SK-N-SH (cell line): ENCODE measurements around the gene CEACAM19. TPM values are rescaled to one million over a fixed set of nuclear protein-coding genes. Genes with fewer than 3 reads are reported as not detected.
"Not testable (repeated sequence)": the region's sequence is repeated elsewhere in the genome, so short reads cannot be mapped to it uniquely, and the experiment has no call there.

Experiments
- CTCF ChIA-PET: fragments of 300-600, 350-600 bp; formaldehyde crosslinking; extraction: SDS; loops from one replicate; lab custom pipeline; 2021; lab: Yijun Ruan, JAX
- POLR2A ChIA-PET: fragments of 350-600 bp; sonication (Branson Sonifier 250); formaldehyde crosslinking; extraction: SDS; loops from one replicate; lab custom pipeline; 2020; ENCODE audit warnings: antibody characterized with exemption, inconsistent platforms; lab: Yijun Ruan, JAX
- DNase-seq: peaks from one replicate; pipeline ENCODE4 v3.0.0; 2012
- H2AFZ ChIP-seq: fragments of 200-600 bp; sonication (generic); 2 replicates; pipeline ENCODE4 v1.8.1; 2016; ENCODE audit warnings: antibody characterized with exemption, mild to moderate bottlenecking, low read depth
- H3F3A ChIP-seq: fragments of 200-600 bp; sonication (generic); replicated peaks from 2 replicates; pipeline ENCODE3; 2016; ENCODE audit warnings: antibody characterized with exemption, mild to moderate bottlenecking; ENCODE audit not compliant: insufficient read depth
- H3K27ac ChIP-seq, 2 experiments: fragments of 200-500 bp in 1 of 2; fragments of 200-600 bp in 1 of 2; sonication (Bioruptor generic) in 1 of 2; sonication (generic), shearing (Covaris generic) in 1 of 2; 2 replicates each; pipeline versions ENCODE4 v1.5.1 to v1.6.1; 2014 to 2016; ENCODE audit warnings: low read depth in 2 of 2, inconsistent platforms in 1 of 2, low read length in 1 of 2, mild to moderate bottlenecking in 1 of 2, mixed read lengths in 1 of 2
- H3K27me3 ChIP-seq: fragments of 200-600 bp; sonication (generic), shearing (Covaris generic); 2 replicates; pipeline ENCODE4 v1.6.1; 2016; ENCODE audit warnings: mixed run types; ENCODE audit not compliant: insufficient read depth
- H3K36me3 ChIP-seq, 2 experiments: fragments of 200-500 bp in 1 of 2; fragments of 200-600 bp in 1 of 2; sonication (Bioruptor generic) in 1 of 2; sonication (generic) in 1 of 2; replicated peaks in 1 of 2; 2 replicates each; pipeline versions ENCODE3 to v1.5.1; 2014 to 2016; ENCODE audit warnings: low read length in 1 of 2, mild to moderate bottlenecking in 1 of 2; ENCODE audit not compliant: insufficient read depth in 2 of 2, control insufficient read depth in 1 of 2
- H3K4me1 ChIP-seq, 2 experiments: fragments of 200-500 bp in 1 of 2; fragments of 200-600 bp in 1 of 2; sonication (Bioruptor generic) in 1 of 2; sonication (generic), shearing (Covaris generic) in 1 of 2; 2 replicates each; pipeline versions ENCODE4 v1.5.1 to v1.6.1; 2014 to 2016; ENCODE audit warnings: low read depth in 1 of 2, low read length in 1 of 2, mixed run types in 1 of 2; ENCODE audit not compliant: insufficient read depth in 2 of 2, control insufficient read depth in 1 of 2
- H3K4me2 ChIP-seq: fragments of 200-600 bp; sonication (generic), shearing (Covaris generic); 2 replicates; pipeline ENCODE4 v1.6.1; 2017; ENCODE audit warnings: mixed run types
- H3K4me3 ChIP-seq, 2 experiments: fragments of 200-500 bp in 1 of 2; fragments of 200-600 bp in 1 of 2; sonication (Bioruptor generic) in 1 of 2; sonication (generic), shearing (Covaris generic) in 1 of 2; 2 replicates each; pipeline versions ENCODE4 v1.5.1 to v1.8.1; 2014 to 2016; ENCODE audit warnings: low read depth in 2 of 2, inconsistent platforms in 1 of 2, low read length in 1 of 2, mild to moderate bottlenecking in 1 of 2, mixed read lengths in 1 of 2, moderate library complexity in 1 of 2
- H3K79me2 ChIP-seq: fragments of 200-600 bp; sonication (generic); 2 replicates; pipeline ENCODE4 v1.8.1; 2017; ENCODE audit warnings: mild to moderate bottlenecking; ENCODE audit not compliant: insufficient read depth
- H3K9ac ChIP-seq: fragments of 200-600 bp; sonication (generic); 2 replicates; pipeline ENCODE4 v1.6.1; 2017; ENCODE audit warnings: mixed run types
- H3K9me2 ChIP-seq: fragments of 200-600 bp; sonication (generic); 2 replicates; pipeline ENCODE4 v1.6.1; 2017; ENCODE audit warnings: mixed run types
- H3K9me3 ChIP-seq: fragments of 200-600 bp; sonication (generic); 2 replicates; pipeline ENCODE4 v1.6.1; 2017; ENCODE audit warnings: mixed run types, mild to moderate bottlenecking, moderate library complexity
- H4K20me1 ChIP-seq: fragments of 200-600 bp; sonication (generic); 2 replicates; pipeline ENCODE4 v1.6.1; 2017; ENCODE audit warnings: mild to moderate bottlenecking, mixed run types; ENCODE audit not compliant: insufficient read depth
- ELF1 ChIP-seq: IDR thresholded peaks from 2 replicates; pipeline ENCODE4 v1.4.0; 2012
- GATA2 ChIP-seq: sonication (generic); formaldehyde crosslinking; IDR thresholded peaks from 2 replicates; pipeline ENCODE4 v1.5.0; 2020; ENCODE audit warnings: mild to moderate bottlenecking, missing genetic modification reagents
- IRF3 ChIP-seq: fragments of 150-350 bp; IDR thresholded peaks from 2 replicates; pipeline ENCODE4 v1.6.1; 2016; ENCODE audit warnings: mild to moderate bottlenecking, low read depth, low read length
- MXI1 ChIP-seq: IDR thresholded peaks from 2 replicates; pipeline ENCODE4 v1.6.1; 2012; ENCODE audit warnings: mild to moderate bottlenecking, low read depth, low read length, improper control_type of control experiment
- POLR2AphosphoS5 ChIP-seq: IDR thresholded peaks from 2 replicates; pipeline ENCODE4 v1.6.1; 2012; ENCODE audit warnings: low read depth, low read length
- RCOR1 ChIP-seq: fragments of 150-350 bp; IDR thresholded peaks from 2 replicates; pipeline ENCODE4 v1.6.1; 2017; ENCODE audit warnings: antibody characterized with exemption, low read length
- SMC3 ChIP-seq: IDR thresholded peaks from 2 replicates; pipeline ENCODE4 v1.6.1; 2012; ENCODE audit warnings: low read depth, low read length, improper control_type of control experiment
- TAF1 ChIP-seq: IDR thresholded peaks from 2 replicates; pipeline ENCODE4 v1.6.1; 2012; ENCODE audit warnings: low read depth, mild to moderate bottlenecking, low read length, moderate library complexity, borderline replicate concordance
- WGBS: methylation state at CpG from one replicate; pipeline ENCODE4 v1.1.6; 2017; ENCODE audit warnings: low lambda C conversion rate; 5-methylcytosine and 5-hydroxymethylcytosine counted together
- polyA plus RNA-seq, 3 experiments: library from polyadenylated mRNA; depleted of rRNA; stranded (reverse); fragments of >200 nt; gene quantifications; 2 replicates each; pipeline ENCODE4 v1.2.3, GENCODE V29; 2012
- TF ChIP-seq, protein P1 (sequence below): IDR thresholded peaks from 2 replicates; pipeline ENCODE4 v1.4.0; 2012; ENCODE audit warnings: low read depth, borderline replicate concordance
- TF ChIP-seq, protein P2 (sequence below): IDR thresholded peaks from 2 replicates; pipeline ENCODE4 v1.6.1; 2012; ENCODE audit warnings: mild to moderate bottlenecking, low read depth, low read length, moderate library complexity

The CEACAM19 gene
- polyA plus RNA-seq, 1 of the 3 experiments (the other 2 are of a cell fraction): 2.0 TPM

DNA sequence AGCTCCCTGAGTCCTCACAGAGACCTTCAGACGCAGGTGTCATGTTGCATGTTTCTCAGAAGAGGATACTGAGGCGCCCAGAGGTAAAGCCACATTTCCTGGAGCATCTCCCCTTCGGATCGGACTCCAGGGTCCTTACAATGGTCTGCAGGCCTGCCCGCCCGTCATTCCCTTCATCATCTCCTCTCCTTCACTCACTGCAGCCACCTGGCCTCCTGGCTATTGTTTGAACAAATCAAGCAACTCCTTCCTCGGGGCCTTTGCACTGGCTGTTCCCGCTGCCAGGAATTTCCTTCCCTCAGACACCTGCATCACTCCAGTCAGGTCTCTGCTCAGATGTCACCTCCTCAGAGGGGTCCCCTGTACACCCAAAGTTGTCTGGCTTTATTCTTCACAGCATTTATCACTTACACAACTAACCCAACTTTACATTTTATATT lies 48.0 kb downstream of the CEACAM19 start:
- Histone ChIP-seq H3K9me3 (no peaks in the 10 kb centered on the region), H3K4me1 (peaks cover 0 to 13% of the 10 kb centered on the region in 2 experiments; a peak in 3 of 4 replicates), H3K4me3 (no peak overlapping the region), H3K9ac (no peak overlapping the region), H4K20me1 (no peaks in the 10 kb centered on the region), H3K79me2 (no peaks in the 10 kb centered on the region), H3K36me3 (no peaks in the 10 kb centered on the region), H3F3A (peaks cover 7% of the 10 kb centered on the region), H2AFZ (peak overlapping the region; percentile 75), H3K4me2 (peak overlapping the region; percentile 76), H3K9me2 (no peaks in the 10 kb centered on the region)
- ChIA-PET POLR2A (no interaction called here), CTCF (interaction anchor here (0.6 to 21.3 kb wide), 2 partner anchors 51 to 198 kb away, joined by 3 to 598 read pairs; partner anchors contain the start of gene CBLC)
- no peak for DNase-seq
- WGBS: 67% methylated on average over 7 of the region's 8 CpGs
- TF ChIP-seq MXI1 (no peak), SMC3 (no peak), GATA2 (CRISPR knock-in tag) (no peak), IRF3 (no peak)
- TF ChIP-seq, all 33 proteins: peak for 0
- no peaks in the 10 kb centered on the region for H3K27me3 ChIP-seq
- peak overlapping the region; percentile 5 to 86; a peak in 2 of 4 replicates for H3K27ac ChIP-seq

DNA sequence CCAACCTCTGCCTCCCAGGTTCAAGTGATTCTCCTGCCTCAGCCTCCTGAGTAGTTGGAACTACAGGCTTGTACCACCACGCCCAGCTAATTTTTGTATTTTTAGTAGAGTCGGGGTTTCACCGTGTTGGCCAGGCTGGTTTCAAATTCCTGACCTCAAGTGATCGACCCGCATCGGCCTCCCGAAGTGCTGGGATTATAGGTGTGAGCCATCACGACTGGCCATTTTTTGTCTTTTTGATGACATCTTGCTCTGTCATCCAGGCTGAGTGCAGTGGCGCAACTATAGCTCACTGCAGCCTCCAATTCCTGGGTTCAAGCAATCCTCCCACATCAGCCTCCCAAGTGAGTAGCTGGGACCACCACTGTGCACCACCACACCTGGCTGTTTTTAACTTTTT lies 49.1 kb downstream of the CEACAM19 start:
- H3F3A ChIP-seq, H3K4me2 ChIP-seq, POLR2A ChIA-PET, H3K9me2 ChIP-seq, H3K27me3 ChIP-seq, H3K27ac ChIP-seq, H4K20me1 ChIP-seq, H3K9ac ChIP-seq, H3K9me3 ChIP-seq, DNase-seq, H3K79me2 ChIP-seq, H2AFZ ChIP-seq, H3K36me3 ChIP-seq, H3K4me3 ChIP-seq: not testable (repeated sequence)
- 81% methylated on average over 9 of the region's 9 CpGs for WGBS
- CTCF ChIA-PET: interaction anchor here (5.1 to 21.3 kb wide), 3 partner anchors 31 to 86 kb away, joined by 57 to 598 read pairs (median 70); partner anchors contain the start of genes BCAM and CBLC
- H3K4me1 ChIP-seq: peaks cover 0 to 20% of the 10 kb centered on the region in 2 experiments; a peak in 3 of 4 replicates

DNA sequence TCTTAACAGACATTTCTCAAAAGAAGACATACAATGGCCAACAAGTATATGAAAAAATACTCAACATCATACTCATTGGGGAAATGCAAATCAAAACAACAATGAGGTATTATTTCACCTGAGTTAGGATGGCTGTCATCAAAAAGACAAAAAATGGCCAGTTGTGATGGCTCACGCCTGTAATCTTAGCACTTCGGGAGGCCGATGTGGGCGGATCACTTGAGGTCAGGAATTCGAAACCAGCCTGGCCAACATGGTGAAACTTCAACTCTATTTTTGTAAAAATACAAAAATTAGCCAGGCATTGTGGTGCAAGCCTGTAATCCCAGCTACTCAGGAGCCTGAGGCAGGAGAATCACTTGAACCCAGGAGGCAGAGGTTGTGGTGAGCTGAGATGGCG lies 49.7 kb downstream of the CEACAM19 start:
- H3K4me2 ChIP-seq: no peak overlapping the region
- no peak overlapping the region for H3K27ac ChIP-seq
- H3K36me3 ChIP-seq: no peaks in the 10 kb centered on the region
- ChIA-PET POLR2A (interaction anchor here (1.1 to 1.5 kb wide), 2 partner anchors 37 to 55 kb away, joined by 3 read pairs; no protein-coding TSS in a partner anchor), CTCF (interaction anchor here (4.9 to 21.3 kb wide), 4 partner anchors 20 to 86 kb away, joined by 57 to 598 read pairs (median 81); partner anchors contain the start of genes BCAM and CBLC)
- peaks cover 0 to 20% of the 10 kb centered on the region in 2 experiments; a peak in 3 of 4 replicates for H3K4me1 ChIP-seq
- H3K27me3 ChIP-seq: no peaks in the 10 kb centered on the region
- DNase-seq: no peak
- H3K79me2 ChIP-seq: no peaks in the 10 kb centered on the region
- peaks cover 4% of the 10 kb centered on the region for H3F3A ChIP-seq
- WGBS: 91% methylated on average over 6 of the region's 6 CpGs
- H4K20me1 ChIP-seq: no peaks in the 10 kb centered on the region
- no peak overlapping the region for H3K9ac ChIP-seq
- H2AFZ ChIP-seq: no peak overlapping the region
- H3K9me2 ChIP-seq: no peaks in the 10 kb centered on the region
- no peaks in the 10 kb centered on the region for H3K9me3 ChIP-seq
- H3K4me3 ChIP-seq: no peak overlapping the region
- TF ChIP-seq IRF3 (no peak), RCOR1 (no peak), TAF1 (no peak), MXI1 (no peak), POLR2AphosphoS5 (no peak), ELF1 (no peak)
- TF ChIP-seq, protein P1, sequence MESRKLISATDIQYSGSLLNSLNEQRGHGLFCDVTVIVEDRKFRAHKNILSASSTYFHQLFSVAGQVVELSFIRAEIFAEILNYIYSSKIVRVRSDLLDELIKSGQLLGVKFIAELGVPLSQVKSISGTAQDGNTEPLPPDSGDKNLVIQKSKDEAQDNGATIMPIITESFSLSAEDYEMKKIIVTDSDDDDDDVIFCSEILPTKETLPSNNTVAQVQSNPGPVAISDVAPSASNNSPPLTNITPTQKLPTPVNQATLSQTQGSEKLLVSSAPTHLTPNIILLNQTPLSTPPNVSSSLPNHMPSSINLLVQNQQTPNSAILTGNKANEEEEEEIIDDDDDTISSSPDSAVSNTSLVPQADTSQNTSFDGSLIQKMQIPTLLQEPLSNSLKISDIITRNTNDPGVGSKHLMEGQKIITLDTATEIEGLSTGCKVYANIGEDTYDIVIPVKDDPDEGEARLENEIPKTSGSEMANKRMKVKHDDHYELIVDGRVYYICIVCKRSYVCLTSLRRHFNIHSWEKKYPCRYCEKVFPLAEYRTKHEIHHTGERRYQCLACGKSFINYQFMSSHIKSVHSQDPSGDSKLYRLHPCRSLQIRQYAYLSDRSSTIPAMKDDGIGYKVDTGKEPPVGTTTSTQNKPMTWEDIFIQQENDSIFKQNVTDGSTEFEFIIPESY: no peak
- TF ChIP-seq, protein P2, sequence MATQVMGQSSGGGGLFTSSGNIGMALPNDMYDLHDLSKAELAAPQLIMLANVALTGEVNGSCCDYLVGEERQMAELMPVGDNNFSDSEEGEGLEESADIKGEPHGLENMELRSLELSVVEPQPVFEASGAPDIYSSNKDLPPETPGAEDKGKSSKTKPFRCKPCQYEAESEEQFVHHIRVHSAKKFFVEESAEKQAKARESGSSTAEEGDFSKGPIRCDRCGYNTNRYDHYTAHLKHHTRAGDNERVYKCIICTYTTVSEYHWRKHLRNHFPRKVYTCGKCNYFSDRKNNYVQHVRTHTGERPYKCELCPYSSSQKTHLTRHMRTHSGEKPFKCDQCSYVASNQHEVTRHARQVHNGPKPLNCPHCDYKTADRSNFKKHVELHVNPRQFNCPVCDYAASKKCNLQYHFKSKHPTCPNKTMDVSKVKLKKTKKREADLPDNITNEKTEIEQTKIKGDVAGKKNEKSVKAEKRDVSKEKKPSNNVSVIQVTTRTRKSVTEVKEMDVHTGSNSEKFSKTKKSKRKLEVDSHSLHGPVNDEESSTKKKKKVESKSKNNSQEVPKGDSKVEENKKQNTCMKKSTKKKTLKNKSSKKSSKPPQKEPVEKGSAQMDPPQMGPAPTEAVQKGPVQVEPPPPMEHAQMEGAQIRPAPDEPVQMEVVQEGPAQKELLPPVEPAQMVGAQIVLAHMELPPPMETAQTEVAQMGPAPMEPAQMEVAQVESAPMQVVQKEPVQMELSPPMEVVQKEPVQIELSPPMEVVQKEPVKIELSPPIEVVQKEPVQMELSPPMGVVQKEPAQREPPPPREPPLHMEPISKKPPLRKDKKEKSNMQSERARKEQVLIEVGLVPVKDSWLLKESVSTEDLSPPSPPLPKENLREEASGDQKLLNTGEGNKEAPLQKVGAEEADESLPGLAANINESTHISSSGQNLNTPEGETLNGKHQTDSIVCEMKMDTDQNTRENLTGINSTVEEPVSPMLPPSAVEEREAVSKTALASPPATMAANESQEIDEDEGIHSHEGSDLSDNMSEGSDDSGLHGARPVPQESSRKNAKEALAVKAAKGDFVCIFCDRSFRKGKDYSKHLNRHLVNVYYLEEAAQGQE: no peak
